MCF 10A (cell line): ENCODE measurements around the gene FYCO1. TPM values are rescaled to one million over a fixed set of nuclear protein-coding genes. Genes with fewer than 3 reads are reported as not detected.

Source experiments
- BruUV-seq: library from RNA; stranded (reverse); fragments of 400-500 nt; replicated peaks from 2 replicates; lab custom pipeline; 2021; lab: Mats Ljungman, UMichigan
- CTCF ChIA-PET: fragments of 300-600 bp; sonication (Branson Sonifier 250); formaldehyde crosslinking; extraction: SDS; loops from one replicate; lab custom pipeline; 2021; ENCODE audit warnings: antibody characterized with exemption, inconsistent platforms; lab: Yijun Ruan, JAX
- POLR2A ChIA-PET: fragments of 300-600, 350-650 bp; sonication (Branson Sonifier 250); formaldehyde crosslinking; extraction: SDS; loops from one replicate; lab custom pipeline; 2020; ENCODE audit warnings: antibody characterized with exemption, inconsistent platforms; lab: Yijun Ruan, JAX
- DNase-seq: peaks from one replicate; pipeline ENCODE4 v3.0.0-alpha.2; 2018; ENCODE audit not compliant: unreplicated experiment
- H3K27ac Mint-ChIP-seq: one replicate; pipeline ENCODE4 v1.8.0; 2022; ENCODE audit warnings: mild to moderate bottlenecking, low read depth, mixed read lengths; ENCODE audit not compliant: unreplicated experiment
- H3K27me3 Mint-ChIP-seq: one replicate; pipeline ENCODE4 v1.8.0; 2022; ENCODE audit warnings: mixed read lengths; ENCODE audit not compliant: insufficient read depth, unreplicated experiment
- H3K36me3 Mint-ChIP-seq: one replicate; pipeline ENCODE4 v1.8.0; 2022; ENCODE audit warnings: mild to moderate bottlenecking, moderate library complexity, mixed read lengths; ENCODE audit not compliant: insufficient read depth, unreplicated experiment
- H3K4me1 Mint-ChIP-seq: one replicate; pipeline ENCODE4 v1.8.0; 2022; ENCODE audit warnings: mixed read lengths; ENCODE audit not compliant: insufficient read depth, unreplicated experiment
- H3K4me3 Mint-ChIP-seq: one replicate; pipeline ENCODE4 v1.8.0; 2022; ENCODE audit warnings: mild to moderate bottlenecking, moderate library complexity, mixed read lengths; ENCODE audit not compliant: unreplicated experiment
- H3K9me3 Mint-ChIP-seq: one replicate; pipeline ENCODE4 v1.8.0; 2022; ENCODE audit warnings: mixed read lengths; ENCODE audit not compliant: unreplicated experiment
- CTCF ChIP-seq: fragments of 200-600 bp; IDR thresholded peaks from one replicate; pipeline ENCODE4 v1.8.0; 2022; ENCODE audit warnings: antibody characterized with exemption, mild to moderate bottlenecking; ENCODE audit not compliant: unreplicated experiment
- intact Hi-C: fragments of 100-400 bp; cut with micrococcal nuclease; formaldehyde crosslinking; loops from 2 replicates; pipeline ENCODE4 v1.14.1; 2022
- total RNA-seq: library from RNA; stranded (reverse); gene quantifications from 2 replicates; pipeline ENCODE4 v1.2.3, GENCODE V29; 2022

The FYCO1 gene
- total RNA-seq, 1 experiment from 2014 or later: 18.4 TPM

GRCh38 chr3:45914362-45915058 lies 81.1 kb downstream of the FYCO1 start:
- POLR2A ChIA-PET: interaction anchor here (0.9 kb wide), 1 partner anchor 72 kb away, joined by 3 read pairs; the partner anchor contains the start of gene LZTFL1
- no TSS peak for BruUV-seq
- Mint-ChIP-seq H3K27ac (no peak overlapping the region), H3K9me3 (no peaks in the 10 kb centered on the region), H3K27me3 (peaks cover 8% of the 10 kb centered on the region), H3K36me3 (peaks cover 8% of the 10 kb centered on the region), H3K4me1 (peaks cover 7% of the 10 kb centered on the region), H3K4me3 (no peak overlapping the region)
- DNase-seq: no peak
- CTCF ChIA-PET: no interaction called here
- no peak for TF ChIP-seq CTCF
- intact Hi-C loops: no loop called here

DNA sequence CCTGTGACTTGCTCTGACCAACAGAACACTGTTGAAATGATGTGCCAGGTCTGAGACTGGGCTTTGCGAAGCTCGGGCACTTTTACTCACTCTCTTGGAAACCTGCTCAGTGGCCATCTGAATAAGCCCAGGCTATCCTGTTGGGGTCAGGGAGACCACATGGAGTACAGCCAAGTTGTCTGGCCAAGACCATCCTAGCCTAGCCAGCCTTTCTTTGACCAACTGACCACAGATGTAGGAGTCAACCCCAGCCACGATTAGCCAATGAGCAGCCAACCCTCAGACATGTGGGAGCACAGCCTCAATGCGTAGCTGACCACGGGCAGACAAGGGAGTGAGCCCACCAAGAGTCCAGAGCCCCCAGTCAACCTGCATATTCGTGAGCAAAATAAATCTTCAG lies 83.2 kb downstream of the FYCO1 start:
- BruUV-seq: no TSS peak
- POLR2A ChIA-PET: interaction anchor here (0.9 kb wide), 1 partner anchor 9 kb away, joined by 3 read pairs; no protein-coding TSS in a partner anchor
- peaks cover 10% of the 10 kb centered on the region for H3K27me3 Mint-ChIP-seq
- no peak overlapping the region for H3K27ac Mint-ChIP-seq
- intact Hi-C loops: no loop called here
- no peak for DNase-seq
- CTCF ChIA-PET: interaction anchor here (0.7 to 1.1 kb wide), 3 partner anchors 37 to 171 kb away, joined by 3 to 4 read pairs (median 3); no protein-coding TSS in a partner anchor
- peaks cover 7% of the 10 kb centered on the region for H3K4me1 Mint-ChIP-seq
- no peak for TF ChIP-seq CTCF
- H3K4me3 Mint-ChIP-seq: no peak overlapping the region
- H3K36me3 Mint-ChIP-seq: no peaks in the 10 kb centered on the region
- H3K9me3 Mint-ChIP-seq: no peaks in the 10 kb centered on the region

DNA sequence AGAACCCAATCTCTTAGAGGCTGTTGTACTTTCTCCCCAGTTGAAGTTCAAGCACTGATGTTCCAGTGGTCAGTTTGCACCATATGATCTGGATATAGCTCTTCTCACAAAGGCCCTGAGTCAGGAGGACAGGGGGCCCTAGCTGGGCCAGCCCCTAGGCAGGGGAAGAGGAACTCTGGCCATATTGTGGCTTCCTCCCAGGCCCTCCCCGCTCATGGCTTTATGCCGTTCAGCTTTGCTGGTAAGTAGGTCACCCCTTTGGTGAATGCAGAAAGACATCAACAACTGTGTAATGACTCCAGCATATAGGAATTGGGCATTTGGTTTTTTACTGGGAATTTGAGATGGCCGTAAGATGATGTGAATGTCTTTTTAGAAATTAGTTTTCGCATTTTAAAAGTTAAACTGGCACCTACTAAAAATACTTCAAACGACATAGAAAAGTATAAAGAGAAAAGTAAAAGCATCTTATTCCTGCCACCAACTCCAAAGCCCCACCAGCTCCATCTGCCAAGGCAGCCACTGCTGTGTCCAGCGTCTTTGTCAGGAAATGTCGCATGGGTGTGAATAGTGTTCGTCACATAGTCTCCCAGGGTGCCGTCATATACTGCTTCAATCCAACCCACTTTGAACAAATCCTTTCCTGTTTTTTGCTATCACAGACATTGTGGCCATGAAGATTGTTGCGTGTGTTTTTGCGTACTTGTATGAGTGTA lies 84.0 kb downstream of the FYCO1 start:
- CTCF ChIA-PET: interaction anchor here (0.7 kb wide), 1 partner anchor 467 kb away, joined by 6 read pairs; no protein-coding TSS in a partner anchor
- no TSS peak for BruUV-seq
- POLR2A ChIA-PET: no interaction called here
- Mint-ChIP-seq H3K36me3 (no peaks in the 10 kb centered on the region), H3K27ac (no peak overlapping the region), H3K4me3 (no peak overlapping the region), H3K9me3 (no peaks in the 10 kb centered on the region), H3K27me3 (peaks cover 10% of the 10 kb centered on the region), H3K4me1 (peaks cover 11% of the 10 kb centered on the region)
- TF ChIP-seq CTCF: no peak
- intact Hi-C loops: no loop called here
- DNase-seq: no peak

- ChIA-PET POLR2A (no interaction called here), CTCF (interaction anchor here (0.7 kb wide), 1 partner anchor 468 kb away, joined by 6 read pairs; no protein-coding TSS in a partner anchor)
- Mint-ChIP-seq H3K27me3 (peaks cover 10% of the 10 kb centered on the region), H3K36me3 (no peaks in the 10 kb centered on the region), H3K4me1 (peaks cover 9% of the 10 kb centered on the region), H3K4me3 (no peak overlapping the region), H3K9me3 (no peaks in the 10 kb centered on the region), H3K27ac (no peak overlapping the region)
- no TSS peak for BruUV-seq
- no peak for TF ChIP-seq CTCF
- DNase-seq: no peak
- intact Hi-C loops: no loop called here
Measured at GRCh38 chr3:45910892-45911291, 84.7 kb downstream of the FYCO1 start.
